A549 (cell line): ENCODE results near the gene CELA3B. TPM values are rescaled to one million over a fixed set of nuclear protein-coding genes. Genes with fewer than 3 reads are reported as not detected.

Source experiments
- ATAC-seq, 2 experiments: fragments of 200-7000 bp in 1 of 2; fragments of >200 bp in 1 of 2; cut with Nextera tagmentation in 1 of 2; cut with Tn5 transposase in 1 of 2; 3 replicates each; pipeline versions ENCODE4 v1.8.0 to v1.9.1; 2018 to 2020; ENCODE audit warnings: mild to moderate bottlenecking in 1 of 2, moderate library complexity in 1 of 2
- CTCF ChIA-PET: fragments of 300-600 bp; sonication (Branson Sonifier 250); formaldehyde crosslinking; extraction: SDS; loops from one replicate; lab custom pipeline; 2021; ENCODE audit warnings: antibody characterized with exemption, inconsistent platforms; lab: Yijun Ruan, JAX
- POLR2A ChIA-PET: fragments of 350-600 bp; formaldehyde crosslinking; extraction: SDS; loops from one replicate; lab custom pipeline; 2021; ENCODE audit warnings: antibody characterized with exemption, inconsistent platforms; lab: Yijun Ruan, JAX
- DNase-seq, 2 experiments: peaks; one replicate each; pipeline versions ENCODE4 v3.0.0 to v3.0.0-alpha.2; 2011 to 2016; ENCODE audit warnings: low read depth in 1 of 2, low spot score in 1 of 2
- FAIRE-seq: peaks from 2 replicates; lab custom pipeline; 2011; peaks lifted over from hg19 to GRCh38; lab: Jason Lieb, UNC
- H3K27ac ChIP-seq, 2 experiments: fragments of >200 bp; sonication (Bioruptor Twin); formaldehyde crosslinking; 3 replicates each; pipeline ENCODE4 v1.5.1; 2016 to 2017
- H3K4me1 ChIP-seq: fragments of >200 bp; sonication (Bioruptor Twin); formaldehyde crosslinking; 3 replicates; pipeline ENCODE4 v1.6.1; 2016
- H3K4me2 ChIP-seq: fragments of >200 bp; sonication (Bioruptor Twin); formaldehyde crosslinking; 3 replicates; pipeline ENCODE4 v1.6.1; 2016
- H3K4me3 ChIP-seq: fragments of >200 bp; sonication (Bioruptor Twin); formaldehyde crosslinking; 3 replicates; pipeline ENCODE4 v1.5.1; 2016
- H3K9me3 ChIP-seq: fragments of >200 bp; sonication (Bioruptor Twin); formaldehyde crosslinking; 3 replicates; pipeline ENCODE4 v1.6.1; 2016
- BHLHE40 ChIP-seq: IDR thresholded peaks from 2 replicates; pipeline ENCODE4 v1.6.1; 2012; ENCODE audit warnings: low read depth, low read length, inconsistent platforms
- CEBPB ChIP-seq, 2 experiments: fragments of >200 bp in 1 of 2; sonication (Bioruptor Twin) in 1 of 2; formaldehyde crosslinking in 1 of 2; IDR thresholded peaks; 2 replicates each; pipeline ENCODE4 v1.6.1; 2012 to 2016
- CHD4 ChIP-seq: fragments of 200-600 bp; sonication (generic); IDR thresholded peaks from 2 replicates; pipeline ENCODE4 v1.6.1; 2016; ENCODE audit warnings: antibody characterized with exemption, mild to moderate bottlenecking, borderline replicate concordance
- EHF ChIP-seq: fragments of 250-450 bp; sonication (Bioruptor Pico); IDR thresholded peaks from 2 replicates; pipeline ENCODE4 v1.5.0; 2020; ENCODE audit warnings: mild to moderate bottlenecking
- EP300 ChIP-seq, 2 experiments: fragments of >200 bp; sonication (Bioruptor Twin); formaldehyde crosslinking; IDR thresholded peaks; 2 replicates in 1 of 2; 3 replicates in 1 of 2; pipeline ENCODE4 v1.6.1; 2016 to 2017
- FOSB ChIP-seq: fragments of 250-450 bp; sonication (Bioruptor Pico); IDR thresholded peaks from 2 replicates; pipeline ENCODE4 v1.5.0; 2020; ENCODE audit warnings: mild to moderate bottlenecking, moderate library complexity
- GATA3 ChIP-seq: IDR thresholded peaks from 2 replicates; pipeline ENCODE4 v1.6.1; 2012; ENCODE audit warnings: borderline replicate concordance
- HOXB13 ChIP-seq: fragments of 250-450 bp; sonication (Bioruptor Pico); IDR thresholded peaks from 2 replicates; pipeline ENCODE4 v1.5.0; 2020; ENCODE audit warnings: low read depth, mild to moderate bottlenecking, moderate library complexity
- HOXB5 ChIP-seq: fragments of 250-450 bp; sonication (Bioruptor Pico); IDR thresholded peaks from 2 replicates; pipeline ENCODE4 v1.5.0; 2020; ENCODE audit warnings: mild to moderate bottlenecking, moderate library complexity
- JUN ChIP-seq, 2 experiments: fragments of >200 bp; sonication (Bioruptor Twin); formaldehyde crosslinking; IDR thresholded peaks; 2 replicates in 1 of 2; 3 replicates in 1 of 2; pipeline ENCODE4 v1.6.1; 2016 to 2017
- PHF8 ChIP-seq: fragments of 200-600 bp; sonication (generic); IDR thresholded peaks from 2 replicates; pipeline ENCODE4 v1.6.1; 2016; ENCODE audit warnings: low read depth, mild to moderate bottlenecking, antibody characterized with exemption, moderate library complexity, borderline replicate concordance
- RNF2 ChIP-seq: fragments of 200-600 bp; sonication (generic); IDR thresholded peaks from 2 replicates; pipeline ENCODE4 v1.6.1; 2016; ENCODE audit warnings: low read depth, mild to moderate bottlenecking, antibody characterized with exemption, moderate library complexity, borderline replicate concordance
- ZFP36 ChIP-seq: fragments of 450-650 bp; IDR thresholded peaks from 2 replicates; pipeline ENCODE4 v1.6.1; 2014; ENCODE audit warnings: borderline replicate concordance; ENCODE audit not compliant: partially characterized antibody
- WGBS: methylation state at CpG from one replicate; pipeline ENCODE4 v1.1.6; 2017; ENCODE audit errors: missing lambda C conversion rate; 5-methylcytosine and 5-hydroxymethylcytosine counted together
- polyA plus RNA-seq, 4 experiments: library from polyadenylated mRNA; depleted of rRNA in 3 of 4; stranded (reverse); fragments of >200 nt; fragmentation: RNase III in 1 of 4; extraction: RNeasy Plus Mini Kit Qiagen cat#74134 plus additional on column Dnase treatment in 1 of 4; gene quantifications; 2 replicates in 3 of 4; 3 replicates in 1 of 4; pipeline ENCODE4 v1.2.3, GENCODE V29; 2011 to 2017
- TF ChIP-seq, protein P1 (sequence below): fragments of 250-450 bp; sonication (Bioruptor Pico); IDR thresholded peaks from 2 replicates; pipeline ENCODE4 v1.5.0; 2021; ENCODE audit warnings: mild to moderate bottlenecking, moderate library complexity, borderline replicate concordance
- TF ChIP-seq, protein P2 (sequence below): fragments of 450-650 bp; IDR thresholded peaks from 2 replicates; pipeline ENCODE4 v1.6.1; 2014; ENCODE audit warnings: antibody characterized with exemption
- TF ChIP-seq, protein P3 (sequence below): fragments of 250-450 bp; sonication (Bioruptor Pico); IDR thresholded peaks from 2 replicates; pipeline ENCODE4 v1.5.0; 2020; ENCODE audit warnings: low read depth, mild to moderate bottlenecking, moderate library complexity
- TF ChIP-seq, protein P4 (sequence below): IDR thresholded peaks from 2 replicates; pipeline ENCODE4 v1.6.1; 2012; ENCODE audit warnings: low read depth, borderline replicate concordance
- TF ChIP-seq, protein P5 (sequence below): fragments of >200 bp; sonication (Bioruptor Twin); formaldehyde crosslinking; IDR thresholded peaks from 3 replicates; pipeline ENCODE4 v1.5.1; 2016
- TF ChIP-seq, protein P6 (sequence below): fragments of >200 bp; sonication (Bioruptor Twin); formaldehyde crosslinking; IDR thresholded peaks from 3 replicates; pipeline ENCODE4 v1.6.1; 2016

Gene CELA3B
- polyA plus RNA-seq, 2 of the 4 experiments (the other 2 are of a cell fraction): not detected

DNA sequence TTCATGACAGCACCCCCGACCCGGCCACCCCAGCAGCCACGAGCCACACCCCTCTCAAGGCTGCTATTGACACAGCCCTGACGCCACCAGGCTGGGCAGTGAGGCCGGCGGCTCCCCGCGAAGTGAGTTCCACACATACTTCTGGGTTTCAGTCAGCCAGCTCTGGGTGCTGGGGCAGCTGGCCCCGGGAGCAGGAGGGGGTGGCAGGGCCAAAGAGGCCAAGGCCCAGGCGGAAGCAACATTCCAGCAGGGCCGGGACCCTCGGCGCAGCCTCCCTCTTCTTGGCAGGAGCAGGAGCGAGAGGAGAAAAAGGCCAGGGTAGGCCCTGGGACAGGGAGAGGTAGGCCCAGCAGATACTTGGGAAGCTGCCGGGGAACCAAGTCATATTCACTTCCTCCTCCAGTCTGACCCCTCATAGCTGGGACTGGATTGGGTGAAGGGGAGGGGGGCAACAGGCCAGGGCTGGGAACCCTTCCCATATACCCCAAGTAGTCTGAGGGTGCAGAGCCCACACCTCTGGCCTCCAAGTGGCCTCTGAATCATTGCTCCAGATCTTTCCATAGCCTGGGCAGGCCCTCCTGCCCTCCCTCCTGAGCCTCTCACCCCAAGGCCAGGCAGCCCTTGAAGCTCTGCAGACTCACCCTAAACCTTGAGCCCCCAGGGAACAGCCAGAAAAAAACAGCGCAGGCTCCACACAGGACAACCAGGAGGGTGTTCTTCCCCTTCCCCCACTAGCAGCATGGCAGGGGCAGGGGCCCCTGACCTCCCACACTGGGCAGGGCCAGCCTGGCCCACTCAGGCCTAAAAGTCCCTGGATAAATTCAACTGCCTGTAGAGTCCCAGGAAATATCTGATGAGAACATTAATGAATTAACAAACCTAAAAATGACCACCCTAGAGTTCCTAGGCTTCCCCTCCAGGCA, 45.4 kb upstream of the CELA3B start (continued):
- TF ChIP-seq, protein P1, sequence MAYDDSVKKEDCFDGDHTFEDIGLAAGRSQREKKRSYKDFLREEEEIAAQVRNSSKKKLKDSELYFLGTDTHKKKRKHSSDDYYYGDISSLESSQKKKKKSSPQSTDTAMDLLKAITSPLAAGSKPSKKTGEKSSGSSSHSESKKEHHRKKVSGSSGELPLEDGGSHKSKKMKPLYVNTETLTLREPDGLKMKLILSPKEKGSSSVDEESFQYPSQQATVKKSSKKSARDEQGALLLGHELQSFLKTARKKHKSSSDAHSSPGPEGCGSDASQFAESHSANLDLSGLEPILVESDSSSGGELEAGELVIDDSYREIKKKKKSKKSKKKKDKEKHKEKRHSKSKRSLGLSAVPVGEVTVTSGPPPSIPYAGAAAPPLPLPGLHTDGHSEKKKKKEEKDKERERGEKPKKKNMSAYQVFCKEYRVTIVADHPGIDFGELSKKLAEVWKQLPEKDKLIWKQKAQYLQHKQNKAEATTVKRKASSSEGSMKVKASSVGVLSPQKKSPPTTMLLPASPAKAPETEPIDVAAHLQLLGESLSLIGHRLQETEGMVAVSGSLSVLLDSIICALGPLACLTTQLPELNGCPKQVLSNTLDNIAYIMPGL (CRISPR knock-in tag): no peak
- TF ChIP-seq HOXB13: no peak
- TF ChIP-seq, protein P2, sequence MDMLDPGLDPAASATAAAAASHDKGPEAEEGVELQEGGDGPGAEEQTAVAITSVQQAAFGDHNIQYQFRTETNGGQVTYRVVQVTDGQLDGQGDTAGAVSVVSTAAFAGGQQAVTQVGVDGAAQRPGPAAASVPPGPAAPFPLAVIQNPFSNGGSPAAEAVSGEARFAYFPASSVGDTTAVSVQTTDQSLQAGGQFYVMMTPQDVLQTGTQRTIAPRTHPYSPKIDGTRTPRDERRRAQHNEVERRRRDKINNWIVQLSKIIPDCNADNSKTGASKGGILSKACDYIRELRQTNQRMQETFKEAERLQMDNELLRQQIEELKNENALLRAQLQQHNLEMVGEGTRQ: no peak
- no peak for TF ChIP-seq RNF2
- TF ChIP-seq JUN (IDR thresholded peaks at IDR 0.05): peak in 1 of 2 experiments; percentile 80; a peak in 3 of 5 replicates
- TF ChIP-seq GATA3: peak; percentile 72; the same call in 1 of the 2 replicates
- TF ChIP-seq ZFP36: no peak
- 0 out of 2 replicates have a peak, but pooled peaks have one; percentile 22 for TF ChIP-seq EHF (CRISPR knock-in tag)
- TF ChIP-seq, protein P3, sequence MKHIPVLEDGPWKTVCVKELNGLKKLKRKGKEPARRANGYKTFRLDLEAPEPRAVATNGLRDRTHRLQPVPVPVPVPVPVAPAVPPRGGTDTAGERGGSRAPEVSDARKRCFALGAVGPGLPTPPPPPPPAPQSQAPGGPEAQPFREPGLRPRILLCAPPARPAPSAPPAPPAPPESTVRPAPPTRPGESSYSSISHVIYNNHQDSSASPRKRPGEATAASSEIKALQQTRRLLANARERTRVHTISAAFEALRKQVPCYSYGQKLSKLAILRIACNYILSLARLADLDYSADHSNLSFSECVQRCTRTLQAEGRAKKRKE: no peak
- TF ChIP-seq, protein P4, sequence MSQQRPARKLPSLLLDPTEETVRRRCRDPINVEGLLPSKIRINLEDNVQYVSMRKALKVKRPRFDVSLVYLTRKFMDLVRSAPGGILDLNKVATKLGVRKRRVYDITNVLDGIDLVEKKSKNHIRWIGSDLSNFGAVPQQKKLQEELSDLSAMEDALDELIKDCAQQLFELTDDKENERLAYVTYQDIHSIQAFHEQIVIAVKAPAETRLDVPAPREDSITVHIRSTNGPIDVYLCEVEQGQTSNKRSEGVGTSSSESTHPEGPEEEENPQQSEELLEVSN: peak; percentile 36; the same call in 1 of the 2 replicates
- peak; percentile 46 to 76; a peak in 2 of 5 replicates for TF ChIP-seq EP300 (IDR thresholded peaks at IDR 0.05)
- TF ChIP-seq HOXB5 (CRISPR knock-in tag): peak; percentile 33; the same call in 1 of the 2 replicates
- TF ChIP-seq CHD4: no peak
- TF ChIP-seq PHF8: no peak
- TF ChIP-seq, protein P5, sequence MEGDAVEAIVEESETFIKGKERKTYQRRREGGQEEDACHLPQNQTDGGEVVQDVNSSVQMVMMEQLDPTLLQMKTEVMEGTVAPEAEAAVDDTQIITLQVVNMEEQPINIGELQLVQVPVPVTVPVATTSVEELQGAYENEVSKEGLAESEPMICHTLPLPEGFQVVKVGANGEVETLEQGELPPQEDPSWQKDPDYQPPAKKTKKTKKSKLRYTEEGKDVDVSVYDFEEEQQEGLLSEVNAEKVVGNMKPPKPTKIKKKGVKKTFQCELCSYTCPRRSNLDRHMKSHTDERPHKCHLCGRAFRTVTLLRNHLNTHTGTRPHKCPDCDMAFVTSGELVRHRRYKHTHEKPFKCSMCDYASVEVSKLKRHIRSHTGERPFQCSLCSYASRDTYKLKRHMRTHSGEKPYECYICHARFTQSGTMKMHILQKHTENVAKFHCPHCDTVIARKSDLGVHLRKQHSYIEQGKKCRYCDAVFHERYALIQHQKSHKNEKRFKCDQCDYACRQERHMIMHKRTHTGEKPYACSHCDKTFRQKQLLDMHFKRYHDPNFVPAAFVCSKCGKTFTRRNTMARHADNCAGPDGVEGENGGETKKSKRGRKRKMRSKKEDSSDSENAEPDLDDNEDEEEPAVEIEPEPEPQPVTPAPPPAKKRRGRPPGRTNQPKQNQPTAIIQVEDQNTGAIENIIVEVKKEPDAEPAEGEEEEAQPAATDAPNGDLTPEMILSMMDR: no peak
- no peak for TF ChIP-seq FOSB (CRISPR knock-in tag)
- no peak for TF ChIP-seq BHLHE40

DNA sequence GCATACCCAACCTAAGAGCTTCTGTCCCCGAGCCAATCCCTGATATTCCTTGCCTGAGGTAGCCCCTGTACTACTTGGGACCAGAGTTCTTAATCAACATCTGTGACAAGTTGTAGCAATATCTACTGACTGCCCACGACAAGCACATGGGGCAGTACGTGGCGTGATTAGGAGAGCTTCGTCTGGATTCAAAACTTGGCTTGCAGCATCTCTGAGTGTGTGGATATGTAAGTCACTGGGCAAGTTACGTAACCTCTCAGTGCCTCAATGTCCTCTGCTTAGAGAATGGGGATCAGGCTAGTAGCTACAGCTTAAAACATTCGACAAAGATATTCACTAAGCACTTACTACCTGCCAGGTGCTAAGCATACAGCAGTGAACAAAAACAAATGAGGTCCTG, 44.7 kb upstream of the CELA3B start:
- FAIRE-seq (no peak), ATAC-seq (no peak), DNase-seq (no peak)
- H3K9me3 ChIP-seq: no peaks in the 10 kb centered on the region
- peak overlapping the region; percentile 92 for H3K4me2 ChIP-seq
- TF ChIP-seq CEBPB (IDR thresholded peaks at IDR 0.05): peak; percentile 51 to 59; a peak in 3 of 4 replicates
- no peak for TF ChIP-seq FOSB (CRISPR knock-in tag)
- TF ChIP-seq, protein P6, sequence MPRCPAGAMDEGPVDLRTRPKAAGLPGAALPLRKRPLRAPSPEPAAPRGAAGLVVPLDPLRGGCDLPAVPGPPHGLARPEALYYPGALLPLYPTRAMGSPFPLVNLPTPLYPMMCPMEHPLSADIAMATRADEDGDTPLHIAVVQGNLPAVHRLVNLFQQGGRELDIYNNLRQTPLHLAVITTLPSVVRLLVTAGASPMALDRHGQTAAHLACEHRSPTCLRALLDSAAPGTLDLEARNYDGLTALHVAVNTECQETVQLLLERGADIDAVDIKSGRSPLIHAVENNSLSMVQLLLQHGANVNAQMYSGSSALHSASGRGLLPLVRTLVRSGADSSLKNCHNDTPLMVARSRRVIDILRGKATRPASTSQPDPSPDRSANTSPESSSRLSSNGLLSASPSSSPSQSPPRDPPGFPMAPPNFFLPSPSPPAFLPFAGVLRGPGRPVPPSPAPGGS: no peak
- TF ChIP-seq RNF2: no peak
- POLR2A ChIA-PET: interaction anchor here (1.0 to 1.1 kb wide), 2 partner anchors 12 to 18 kb away, joined by 3 to 4 read pairs; no protein-coding TSS in a partner anchor
- H3K4me1 ChIP-seq: peaks cover 88% of the 10 kb centered on the region
- 60% methylated on average over 7 of the region's 7 CpGs for WGBS
- peak overlapping the region; percentile 20; the same call in 2 of the 3 replicates for H3K4me3 ChIP-seq
- CTCF ChIA-PET: interaction anchor here (0.9 to 1.2 kb wide), 2 partner anchors 8 to 107 kb away, joined by 3 read pairs; no protein-coding TSS in a partner anchor
- peak overlapping the region; percentile 98 to 100 for H3K27ac ChIP-seq
